A549 treated with AZD9567 at 1 μM for 4 hours (cell line): ENCODE measurements around the gene TRPT1. TPM values are rescaled to one million over a fixed set of nuclear protein-coding genes. Genes with fewer than 3 reads are reported as not detected.

Experiments used
- total RNA-seq: library from RNA; stranded (reverse); fragments of 200-300 nt; extraction: Qiagen RNA extraction; gene quantifications from 5 replicates; pipeline ENCODE4 v1.2.3, GENCODE V29; 2022; ENCODE audit not compliant: insufficient read depth

Gene TRPT1, protein sequence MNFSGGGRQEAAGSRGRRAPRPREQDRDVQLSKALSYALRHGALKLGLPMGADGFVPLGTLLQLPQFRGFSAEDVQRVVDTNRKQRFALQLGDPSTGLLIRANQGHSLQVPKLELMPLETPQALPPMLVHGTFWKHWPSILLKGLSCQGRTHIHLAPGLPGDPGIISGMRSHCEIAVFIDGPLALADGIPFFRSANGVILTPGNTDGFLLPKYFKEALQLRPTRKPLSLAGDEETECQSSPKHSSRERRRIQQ
- total RNA-seq, result 24.4 to 28.3 TPM (median 27.7 TPM) in 5 replicates

DNA sequence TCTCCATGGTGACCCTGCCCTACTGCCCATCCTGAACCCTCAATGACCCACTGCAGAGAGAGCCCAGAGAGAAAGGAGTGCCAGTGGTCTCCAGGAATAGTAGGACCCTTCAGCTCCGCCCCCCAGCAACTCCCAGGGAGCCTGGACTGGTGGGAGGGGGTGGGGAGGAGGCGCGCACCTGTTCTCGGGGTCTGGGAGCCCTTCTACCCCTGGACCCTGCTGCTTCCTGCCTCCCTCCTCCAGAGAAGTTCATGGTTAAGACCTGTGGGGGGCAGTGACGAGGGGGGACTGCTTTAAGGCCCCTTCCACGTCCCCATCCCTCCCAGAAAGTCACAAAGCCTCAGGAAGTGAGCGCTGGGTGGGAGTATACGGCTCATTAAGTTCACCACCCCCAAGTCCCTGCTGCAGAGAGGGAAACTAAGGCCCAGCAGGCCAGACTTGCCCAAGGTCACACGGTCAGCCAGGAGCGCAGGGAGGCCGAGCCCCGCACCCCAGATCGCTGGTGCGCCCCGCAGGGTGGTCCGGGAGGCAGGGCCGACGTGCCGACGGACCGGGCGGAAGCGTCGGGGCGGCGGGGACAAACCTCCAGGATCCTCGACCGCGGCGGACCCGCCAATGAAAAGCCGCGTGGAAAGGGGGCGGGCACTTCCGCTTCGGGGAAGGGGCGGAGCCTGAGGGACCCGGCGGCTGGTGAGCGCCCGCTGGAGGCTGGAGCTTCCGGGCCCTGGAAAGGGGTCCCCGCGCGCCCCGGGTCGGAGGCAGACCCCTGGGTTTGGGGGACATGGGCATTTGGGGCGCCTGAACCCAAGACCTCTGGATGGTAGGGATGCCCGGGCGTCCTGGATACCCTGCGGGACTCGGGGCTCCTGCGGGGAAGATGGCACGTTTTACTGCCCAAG, at the start of gene TRPT1, which contains the start of gene NUDT22:
TSS of gene TRPT1 (minus strand) at position 579 of the 899 bp plus-strand sequence. CDS start at position 253, 326 bp downstream.
TSS of gene NUDT22 (plus strand) at position 667 of the 899 bp plus-strand sequence. CDS start 379 bp downstream, outside the sequence.

DNA sequence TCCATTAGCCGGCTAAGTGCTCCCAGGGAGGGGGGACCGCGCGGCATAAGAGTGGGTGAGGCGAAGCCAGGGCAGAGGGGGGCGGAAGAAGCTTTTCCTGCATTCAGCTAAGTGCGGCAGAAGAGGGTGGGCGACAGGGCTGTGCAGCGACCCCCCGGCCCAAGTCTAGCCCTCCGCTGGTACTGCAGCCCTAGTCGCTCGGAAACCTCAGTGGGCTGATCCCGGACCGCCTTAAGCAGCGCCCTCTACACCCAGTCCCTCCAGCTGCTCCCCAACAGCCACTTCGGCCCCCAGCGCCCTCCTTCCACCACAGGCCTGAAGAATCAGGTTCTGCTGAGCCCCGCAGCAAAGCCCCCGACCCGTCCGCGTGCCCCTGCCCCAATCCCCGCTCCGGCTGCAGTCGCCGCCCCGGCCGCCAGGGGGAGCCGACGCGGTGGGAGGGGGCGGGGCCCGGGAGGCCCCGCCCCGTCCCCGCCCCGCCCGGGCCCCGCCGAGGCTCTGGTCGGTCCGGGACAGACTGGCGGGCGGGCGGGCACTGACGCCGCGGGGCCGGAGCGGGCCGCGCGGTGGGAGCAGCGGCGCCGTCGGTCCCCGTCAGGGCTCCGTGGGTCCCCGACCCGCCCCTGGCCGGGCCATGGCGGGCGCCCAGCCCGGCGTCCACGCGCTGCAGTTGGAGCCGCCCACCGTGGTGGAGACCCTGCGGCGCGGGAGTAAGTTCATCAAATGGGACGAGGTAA, 25.2 kb upstream of the TRPT1 start, which contains the start of gene PLCB3:
TSS of gene PLCB3 (plus strand) at position 515 of the 737 bp plus-strand sequence. CDS start at position 635, 120 bp downstream.

DNA sequence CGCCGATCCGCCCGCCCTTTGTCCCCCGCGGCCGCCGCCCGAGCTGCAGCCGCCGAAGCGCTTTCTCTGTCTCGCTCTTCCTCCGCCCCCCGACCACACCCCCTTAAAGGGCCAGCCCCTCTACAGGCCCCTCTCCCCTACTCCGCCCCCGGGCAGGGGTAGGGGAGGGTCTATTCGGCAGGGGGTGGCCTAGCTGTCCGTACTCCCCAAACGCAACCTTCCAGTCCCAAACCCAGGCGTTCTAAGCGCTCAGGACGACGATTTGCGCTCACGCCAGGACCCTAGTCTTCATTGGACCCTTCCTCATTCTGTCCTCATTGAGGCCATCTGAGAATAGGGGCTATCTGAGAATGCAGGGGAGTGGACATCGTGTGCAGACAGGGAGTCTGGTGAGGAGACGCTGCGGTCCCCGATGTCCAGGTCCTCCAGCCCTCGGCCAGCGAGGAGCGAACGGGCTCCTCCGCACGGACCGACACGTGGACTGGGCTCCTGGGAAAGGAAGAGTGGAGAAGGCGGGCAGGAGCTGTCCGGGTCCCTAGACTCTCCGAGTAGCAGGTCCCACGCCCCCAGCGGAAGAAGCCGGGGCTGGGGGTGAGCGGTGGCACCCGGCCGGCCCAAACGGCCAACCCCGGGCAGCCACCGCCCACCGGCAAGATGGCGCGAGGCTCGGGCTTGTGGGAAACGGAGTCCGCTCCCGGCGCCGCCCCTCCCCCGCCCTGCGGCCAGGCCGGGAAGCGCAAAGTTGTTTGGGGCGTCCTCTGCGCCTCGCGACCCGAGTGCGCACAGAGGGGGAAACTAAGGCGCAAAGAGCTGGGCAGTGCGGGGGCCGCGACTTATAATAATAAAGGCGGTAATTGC, 21.1 kb upstream of the TRPT1 start, which contains the start of gene PPP1R14B:
TSS of gene PPP1R14B (minus strand) at position 73 of the 858 bp plus-strand sequence. CDS start 270 bp downstream, outside the sequence.

DNA sequence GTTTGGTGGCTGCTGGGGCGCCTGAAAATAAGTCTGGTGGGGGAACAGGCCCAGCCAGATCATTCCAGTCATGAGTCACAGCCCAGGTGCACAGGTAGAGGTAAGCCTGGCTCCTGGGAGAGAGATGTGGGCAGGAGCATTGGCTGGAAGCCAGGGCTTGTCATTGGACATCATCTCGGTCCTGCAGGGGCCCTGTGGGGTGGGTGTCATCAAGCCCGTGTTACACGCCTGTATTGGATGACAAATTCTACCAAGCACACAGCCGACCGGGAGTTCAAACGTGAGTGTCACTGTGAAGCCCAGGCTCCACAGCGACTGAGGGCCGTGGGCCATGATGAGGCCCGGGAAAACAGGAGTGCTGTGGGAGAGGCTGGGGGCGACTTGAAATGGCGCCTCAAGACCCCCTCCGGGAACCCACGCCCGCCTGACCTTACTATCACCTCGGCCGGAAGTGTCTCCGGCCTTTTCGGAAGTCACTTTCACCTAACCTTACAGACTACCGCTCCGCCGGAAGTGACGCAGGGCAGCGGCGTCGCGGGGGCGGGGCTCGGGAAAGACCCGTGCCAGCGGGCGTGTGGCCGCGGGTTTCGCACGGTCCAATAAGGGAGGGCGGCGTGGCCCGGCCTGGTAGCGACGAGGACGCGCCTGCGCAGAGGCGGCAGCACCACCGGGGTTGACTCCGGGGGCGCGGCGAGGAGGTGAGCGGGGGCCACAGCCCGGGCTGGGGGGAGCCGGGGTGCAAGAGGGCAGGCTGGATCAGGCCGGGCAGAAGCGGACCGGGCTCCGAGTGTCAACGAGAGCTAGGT, 14.7 kb upstream of the TRPT1 start, which contains the start of gene FKBP2:
TSS of gene FKBP2 (plus strand) at position 661 of the 806 bp plus-strand sequence. CDS start 1,293 bp downstream, outside the sequence.

DNA sequence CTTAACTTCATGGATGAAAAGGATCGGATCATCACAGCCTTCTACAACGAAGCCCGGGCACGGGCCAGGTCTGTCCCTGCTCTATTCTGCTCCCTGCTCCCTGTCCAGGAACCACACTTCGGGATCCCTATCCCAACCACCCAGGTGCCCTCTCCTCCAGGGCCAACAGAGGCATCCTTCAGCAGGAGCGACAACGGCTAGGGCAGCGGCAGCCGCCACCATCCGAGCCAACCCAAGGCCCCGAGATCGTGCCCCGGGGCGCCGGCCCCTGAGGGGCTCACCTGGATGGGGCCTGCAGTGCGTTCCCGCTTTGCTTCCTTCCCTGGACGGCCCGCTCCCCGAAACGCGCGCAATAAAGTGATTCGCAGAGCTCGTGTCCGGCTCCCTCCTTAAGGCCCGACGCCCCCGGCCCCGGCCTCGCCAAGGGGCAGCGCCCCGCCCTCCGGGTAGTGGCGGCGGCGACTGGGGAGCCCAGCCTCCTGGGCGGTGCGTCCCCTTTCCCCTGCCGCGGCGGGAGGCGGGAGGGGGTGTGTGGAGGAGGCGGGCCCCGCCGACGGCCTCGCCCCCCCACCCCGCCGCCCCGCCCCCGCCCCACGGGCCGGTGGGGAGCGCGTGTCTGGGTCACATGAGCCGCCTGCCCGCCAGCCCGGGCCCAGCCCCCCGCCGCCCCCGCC, 8.1 kb upstream of the TRPT1 start, which contains the start of gene VEGFB:
TSS of gene VEGFB (plus strand) at position 672 of the 674 bp plus-strand sequence. CDS start 250 bp downstream, outside the sequence.

GRCh38 chr11:64230171-64230984, 4.4 kb upstream of the TRPT1 start, which contains the start of gene DNAJC4:
Gene DNAJC4, plus strand, starts transcription at chr11:64230548. Its CDS starts 307 bp downstream, at chr11:64230855.

GRCh38 chr11:64206457-64207255, 19.3 kb downstream of the TRPT1 start, which contains the start of gene FERMT3:
Gene FERMT3, plus strand, starts transcription at chr11:64206721. Its CDS starts 644 bp downstream, at chr11:64207365.

GRCh38 chr11:64185693-64186491, 40.1 kb downstream of the TRPT1 start, which contains the start of gene STIP1:
Gene STIP1, plus strand, starts transcription at chr11:64186171. Its CDS starts 91 bp downstream, at chr11:64186262.

Other genes with a start within 250 kb of the TRPT1 start
- gene OTUB1, start 239.7 kb downstream of the TRPT1 start, total RNA-seq, result 107 to 135 TPM (median 126 TPM) in 5 replicates
- 0.03 to 0.07 TPM (median 0.04 TPM) in 4 of 5 replicates, not detected in the other for gene FLRT1, start 190.3 kb downstream of the TRPT1 start, total RNA-seq
- 8.5 to 16.1 TPM (median 13.2 TPM) in 5 replicates for gene MACROD1, start 60.1 kb downstream of the TRPT1 start, total RNA-seq
- 229 to 287 TPM (median 245 TPM) in 5 replicates for gene STIP1, start 40.0 kb downstream of the TRPT1 start, total RNA-seq
- 1.4 to 2.9 TPM (median 2.0 TPM) in 5 replicates for gene FERMT3, start 19.5 kb downstream of the TRPT1 start, total RNA-seq
- 29.9 to 44.8 TPM (median 41.7 TPM) in 5 replicates for gene NUDT22, start 88 bp upstream of the TRPT1 start, total RNA-seq
- gene DNAJC4, start 4.4 kb upstream of the TRPT1 start, total RNA-seq, result 12.2 to 24.2 TPM (median 21.8 TPM) in 5 replicates
- gene VEGFB, start 8.4 kb upstream of the TRPT1 start, total RNA-seq, result 30.4 to 51.7 TPM (median 47.5 TPM) in 5 replicates
- 107 to 137 TPM (median 134 TPM) in 5 replicates for gene FKBP2, start 14.9 kb upstream of the TRPT1 start, total RNA-seq
- gene PPP1R14B, start 20.8 kb upstream of the TRPT1 start, total RNA-seq, result 166 to 357 TPM (median 343 TPM) in 5 replicates
- gene PLCB3, start 25.3 kb upstream of the TRPT1 start, total RNA-seq, result 17.3 to 27.6 TPM (median 22.8 TPM) in 5 replicates
- gene BAD, start 58.5 kb upstream of the TRPT1 start, total RNA-seq, result 70.3 to 90.3 TPM (median 89.3 TPM) in 5 replicates
- gene GPR137, start 59.7 kb upstream of the TRPT1 start, total RNA-seq, result 33.6 to 50.4 TPM (median 43.5 TPM) in 5 replicates
- gene KCNK4, start 65.1 kb upstream of the TRPT1 start, total RNA-seq, result 0.05 to 0.19 TPM in 2 of 5 replicates, not detected in the others
- gene CATSPERZ, start 74.2 kb upstream of the TRPT1 start, total RNA-seq, result 2.4 to 3.2 TPM (median 2.7 TPM) in 4 of 5 replicates, not detected in the other
- 38.4 to 59.5 TPM (median 56.3 TPM) in 5 replicates for gene ESRRA, start 79.3 kb upstream of the TRPT1 start, total RNA-seq
- gene TRMT112, start 91.4 kb upstream of the TRPT1 start, total RNA-seq, result 378 to 462 TPM (median 417 TPM) in 5 replicates
- 367 to 480 TPM (median 454 TPM) in 5 replicates for gene PRDX5, start 91.9 kb upstream of the TRPT1 start, total RNA-seq
- gene CCDC88B, start 114.0 kb upstream of the TRPT1 start, total RNA-seq, result 3.5 to 8.9 TPM (median 8.7 TPM) in 5 replicates
- 45.9 to 68.3 TPM (median 61.7 TPM) in 5 replicates for gene RPS6KA4, start 133.0 kb upstream of the TRPT1 start, total RNA-seq